Inferior parietal cortex (tissue), 1 donor: Measurements from ENCODE around the gene JAZF1.

Experiments used
- DNase-seq: peaks from one replicate; pipeline ENCODE4 v3.0.0-alpha.2; 2016; ENCODE audit errors: extremely low spot score

JAZF1 gene

DNA sequence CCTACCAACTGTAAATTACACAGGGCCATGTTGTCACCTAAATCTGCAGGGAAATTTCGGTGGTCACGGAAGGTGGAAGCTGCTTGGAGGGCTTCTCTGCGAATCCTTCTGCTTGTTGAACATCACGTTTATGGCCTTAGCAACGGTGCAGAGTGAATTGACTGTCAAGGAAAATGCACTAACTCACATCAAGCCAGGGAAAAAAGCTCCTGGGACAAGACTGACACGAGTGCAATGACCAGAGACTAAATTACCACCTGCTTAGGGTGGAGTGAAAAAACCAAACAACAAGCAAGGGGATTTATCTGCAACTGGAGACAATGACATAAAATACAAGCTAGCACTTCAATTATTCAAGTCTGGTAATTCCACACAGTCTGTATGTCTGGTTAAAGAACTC, 211.2 kb downstream of the JAZF1 start:
- DNase-seq: no peak

DNA sequence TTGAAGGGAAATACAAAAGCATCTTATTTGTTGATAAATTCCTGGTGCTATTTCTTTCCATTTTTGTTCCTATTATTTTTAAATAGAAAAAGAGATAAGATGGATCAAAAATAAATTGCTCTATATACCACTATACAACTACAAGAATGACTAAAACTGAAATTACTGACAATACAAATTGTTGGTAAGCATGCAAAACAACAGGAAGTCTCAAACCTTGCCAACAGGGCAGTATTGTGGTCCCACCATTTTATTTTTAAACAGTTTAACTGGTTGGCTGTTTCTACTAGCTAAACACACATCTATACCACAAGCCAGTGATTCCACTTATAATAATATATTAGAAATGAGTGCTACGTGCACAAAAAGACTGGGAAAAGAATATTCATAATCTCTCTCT, 213.0 kb downstream of the JAZF1 start:
- no peak for DNase-seq

DNA sequence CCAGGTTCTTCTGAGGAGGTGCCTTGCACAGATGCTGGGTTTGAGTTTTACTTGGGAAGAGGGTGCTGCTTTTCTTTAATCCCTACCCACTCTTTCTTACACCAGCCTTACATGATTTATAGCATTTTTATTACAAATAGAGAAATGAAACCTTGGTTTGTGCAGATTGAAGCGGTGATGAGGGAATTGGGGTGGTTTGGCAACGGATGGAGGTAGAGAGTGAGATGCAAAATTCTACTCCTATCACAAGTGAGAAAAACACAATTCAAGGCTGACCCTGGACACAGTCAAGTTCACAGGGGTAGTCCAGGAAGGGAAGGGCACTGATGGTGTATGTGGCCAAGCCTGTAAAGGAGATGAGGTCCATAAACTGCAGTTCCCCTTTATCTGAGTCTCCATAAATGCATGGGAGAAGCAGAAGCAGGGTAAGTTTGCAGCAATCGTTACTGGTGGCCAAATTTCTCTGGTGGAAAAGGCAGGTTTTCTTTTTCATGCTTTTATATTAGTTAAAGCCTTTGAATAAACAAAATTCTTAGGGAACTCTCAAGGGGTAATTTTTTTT, 214.3 kb downstream of the JAZF1 start:
- no peak for DNase-seq

DNA sequence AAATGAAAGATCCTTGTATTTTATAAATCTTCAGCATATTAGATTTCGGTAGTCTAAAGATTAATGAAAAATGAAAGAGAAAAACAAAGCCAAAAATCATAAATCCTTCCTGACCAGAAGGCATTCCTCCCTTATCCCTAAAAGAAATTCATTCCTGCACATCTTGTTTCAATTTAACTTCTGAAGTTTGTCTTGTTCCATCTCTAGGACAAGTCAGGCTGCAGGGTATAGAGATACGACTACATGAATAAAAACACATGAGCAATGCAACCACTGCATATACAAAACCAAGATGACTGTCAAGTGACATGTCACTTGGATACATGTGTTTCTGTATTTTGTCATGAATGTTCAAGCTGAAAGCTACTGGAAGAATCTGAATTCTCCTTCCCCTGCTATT, 214.9 kb downstream of the JAZF1 start:
- DNase-seq: no peak

DNA sequence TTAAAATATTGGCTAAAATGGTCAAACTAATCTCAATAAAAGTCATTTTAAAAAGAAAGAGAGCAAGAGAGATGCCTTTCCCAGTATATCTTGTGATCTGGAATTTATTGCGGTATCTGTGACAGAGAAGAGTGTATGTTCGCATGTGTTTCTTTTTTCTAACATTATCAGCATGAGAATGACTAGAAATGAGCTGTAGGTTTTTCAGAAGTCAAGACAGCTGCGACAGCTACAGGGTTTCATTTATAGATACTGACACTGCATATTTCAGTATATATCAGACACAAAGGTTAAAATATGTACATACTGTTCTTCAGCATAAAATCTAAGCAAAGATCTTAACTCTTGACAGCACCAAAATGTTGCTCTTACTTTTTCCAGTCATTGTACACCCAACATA, 215.8 kb downstream of the JAZF1 start:
- no peak for DNase-seq

DNA sequence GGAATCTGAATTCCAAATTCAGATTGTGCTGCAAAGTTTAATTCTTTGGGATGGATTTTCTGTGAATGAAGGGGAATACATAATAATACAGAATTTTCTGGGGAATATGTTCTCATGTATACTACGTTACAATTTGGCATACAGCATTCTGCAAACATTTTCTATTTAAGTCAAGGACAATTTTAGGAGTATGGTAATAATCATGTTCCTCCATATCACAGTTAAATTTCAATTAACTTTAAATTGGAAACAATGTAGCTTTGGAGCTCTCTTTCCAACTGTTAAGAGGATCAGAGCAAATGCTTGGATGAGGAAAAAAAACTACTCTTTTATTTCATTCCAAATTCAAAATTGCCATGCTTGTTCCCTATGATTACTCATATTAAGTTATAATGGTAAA, 217.5 kb downstream of the JAZF1 start:
- DNase-seq: no peak

DNA sequence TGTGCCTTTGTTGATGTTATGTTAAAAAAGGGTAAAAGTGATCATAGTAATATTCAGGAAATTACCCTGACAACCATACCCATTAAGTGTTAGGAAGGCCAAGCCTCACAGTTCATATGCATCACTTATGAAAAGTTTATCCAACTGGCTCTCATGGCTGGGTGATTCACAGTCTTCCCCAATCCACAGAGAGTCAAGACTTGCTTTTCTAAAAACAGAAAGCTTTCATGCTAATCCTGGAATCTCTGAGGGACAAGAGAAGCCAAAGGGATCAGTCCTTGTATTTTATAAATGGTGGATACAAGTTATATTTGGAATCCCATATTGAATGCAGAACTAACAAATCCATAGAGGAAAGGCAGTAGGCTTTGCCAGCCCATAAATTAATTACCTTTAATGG, 218.3 kb downstream of the JAZF1 start:
- no peak for DNase-seq

DNA sequence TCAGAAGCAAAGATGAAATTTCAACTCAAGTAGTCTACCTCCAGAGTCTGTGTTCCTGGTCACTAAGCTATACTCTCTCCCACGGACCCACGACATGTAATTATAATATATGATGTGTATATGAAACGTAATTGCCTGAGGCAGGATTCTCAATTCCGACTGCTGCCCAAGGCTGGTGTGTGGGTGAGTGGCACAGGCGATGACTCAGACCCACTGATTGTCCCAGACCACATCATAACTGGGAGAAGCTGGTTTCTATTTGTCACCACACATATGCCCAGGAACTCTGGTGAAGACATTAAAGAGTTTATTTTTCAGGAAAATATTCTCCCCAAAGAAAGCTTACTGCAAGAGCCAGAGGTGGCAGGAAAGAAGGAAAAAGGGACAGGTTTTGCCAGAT, 219.3 kb downstream of the JAZF1 start:
- DNase-seq: no peak

DNA sequence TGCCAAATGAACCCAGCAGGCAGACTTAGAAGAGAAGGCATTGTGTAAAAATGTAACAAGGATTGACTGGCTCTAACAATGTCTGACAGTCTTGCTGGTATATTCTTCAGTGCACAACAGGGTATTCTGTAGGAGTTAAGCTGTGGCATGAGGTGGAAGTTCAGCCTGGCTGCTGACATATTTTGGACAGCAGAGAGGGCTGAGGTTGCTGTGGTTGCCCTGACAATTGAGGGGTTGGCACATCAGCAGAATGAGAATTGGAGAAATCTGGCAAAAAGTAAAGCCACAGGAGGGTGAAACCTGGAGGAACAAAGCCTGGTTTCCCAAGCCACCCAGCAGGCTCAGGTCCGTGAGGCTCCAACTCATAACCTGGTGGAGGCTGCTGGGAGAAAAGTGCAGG, 220.2 kb downstream of the JAZF1 start:
- no peak for DNase-seq

DNA sequence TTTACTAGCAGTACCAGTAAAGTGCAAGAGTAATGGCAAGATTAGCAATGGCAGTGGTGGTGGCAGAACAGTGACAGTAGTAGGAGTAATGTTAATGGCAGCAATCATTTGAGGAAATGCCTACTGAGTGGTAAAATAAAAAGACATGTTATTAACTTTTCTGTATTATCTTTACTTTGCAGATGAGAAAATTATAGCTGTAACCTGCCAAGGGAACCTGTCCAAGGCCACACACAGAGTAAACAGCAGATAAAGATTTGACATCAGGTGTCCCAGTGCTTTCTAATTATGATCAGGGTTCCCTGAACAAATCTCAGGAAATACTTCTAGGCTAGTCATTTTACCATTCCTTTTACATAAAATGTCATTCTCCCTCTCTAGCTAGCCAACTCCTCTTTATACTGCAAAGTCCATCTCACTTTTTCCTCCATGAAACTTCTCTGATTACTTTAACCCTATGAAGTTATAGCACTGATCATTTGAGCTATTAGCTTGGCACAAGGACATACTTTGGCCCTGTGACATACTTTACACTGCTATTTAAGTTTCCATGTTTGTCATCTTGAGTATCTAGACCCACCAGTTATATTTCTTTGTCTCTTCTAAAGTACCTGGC, 221.6 kb downstream of the JAZF1 start:
- DNase-seq: no peak

DNA sequence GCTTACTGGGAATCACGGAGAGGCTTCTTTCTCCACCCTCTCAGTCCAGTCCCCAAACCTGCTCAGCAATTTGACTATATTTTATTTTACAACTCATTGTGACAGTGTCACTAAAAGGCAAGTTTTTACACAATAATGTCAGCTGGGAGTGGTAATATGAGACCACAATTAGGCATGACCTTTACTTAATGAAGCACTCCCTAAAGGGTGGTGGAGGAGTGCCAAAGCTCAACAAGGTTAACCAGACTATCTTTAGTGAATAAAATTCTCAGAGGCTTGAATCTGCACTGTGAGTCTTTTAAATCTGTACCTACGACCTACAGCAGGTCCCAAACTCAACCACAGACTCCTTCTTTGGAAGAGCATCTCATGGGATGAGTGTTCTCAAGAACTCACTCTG, 225.0 kb downstream of the JAZF1 start:
- DNase-seq: no peak

DNA sequence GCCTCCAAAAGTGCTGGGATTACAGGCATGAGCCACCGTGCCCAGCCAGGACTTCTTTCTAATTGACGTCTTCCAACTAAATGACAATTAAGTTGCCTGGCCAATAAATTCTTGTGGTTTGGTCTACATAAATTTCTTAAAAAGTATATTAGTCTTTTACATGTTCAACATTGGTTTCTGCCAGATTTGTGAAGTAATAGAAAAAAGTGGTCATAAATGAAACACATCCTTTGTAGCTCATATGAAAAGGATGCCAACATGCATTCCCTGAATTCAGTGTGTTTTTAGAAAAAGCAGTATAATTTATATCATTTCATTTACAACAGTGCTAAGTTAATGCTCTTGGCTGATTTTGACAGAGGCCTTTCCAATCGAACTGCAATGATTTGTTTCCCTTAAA, 225.6 kb downstream of the JAZF1 start:
- DNase-seq: no peak

DNA sequence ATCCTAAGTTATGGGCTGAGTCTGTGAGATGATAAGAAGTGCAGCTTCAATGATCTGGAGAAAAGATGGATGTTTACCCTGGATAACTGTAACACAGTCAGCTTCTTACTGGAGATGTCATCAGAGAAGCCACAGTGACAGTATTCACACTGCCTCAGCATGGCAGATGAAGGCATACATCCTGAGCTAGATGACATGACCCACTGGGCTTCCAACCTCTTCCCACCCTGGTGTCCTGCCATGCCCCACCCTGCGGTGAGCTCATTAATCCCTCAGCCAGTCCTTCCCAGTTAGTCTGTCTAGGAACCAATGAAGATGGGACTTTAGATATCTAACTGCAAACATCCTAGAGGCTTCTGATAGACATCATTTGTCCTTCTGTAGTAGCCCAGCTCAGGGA, 226.8 kb downstream of the JAZF1 start:
- no peak for DNase-seq

DNA sequence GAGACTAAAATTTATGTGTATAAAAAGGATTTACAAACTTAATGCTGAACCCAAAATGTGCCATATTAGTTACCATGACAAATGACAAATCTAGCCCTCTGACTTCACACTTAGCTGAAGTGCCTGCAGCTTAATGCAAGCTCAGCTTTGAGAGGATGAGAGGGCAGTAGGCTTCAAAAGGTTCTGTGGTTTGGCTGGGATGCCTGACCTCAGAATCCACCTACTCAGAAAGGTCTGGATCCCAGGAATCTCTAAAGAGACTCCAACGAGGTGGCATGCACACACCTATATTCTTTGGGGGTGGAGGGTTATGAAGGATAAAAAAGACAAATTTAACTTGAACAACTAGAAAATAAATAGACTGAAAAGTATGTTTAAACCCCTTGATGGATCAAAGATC, 227.2 kb downstream of the JAZF1 start:
- no peak for DNase-seq

DNA sequence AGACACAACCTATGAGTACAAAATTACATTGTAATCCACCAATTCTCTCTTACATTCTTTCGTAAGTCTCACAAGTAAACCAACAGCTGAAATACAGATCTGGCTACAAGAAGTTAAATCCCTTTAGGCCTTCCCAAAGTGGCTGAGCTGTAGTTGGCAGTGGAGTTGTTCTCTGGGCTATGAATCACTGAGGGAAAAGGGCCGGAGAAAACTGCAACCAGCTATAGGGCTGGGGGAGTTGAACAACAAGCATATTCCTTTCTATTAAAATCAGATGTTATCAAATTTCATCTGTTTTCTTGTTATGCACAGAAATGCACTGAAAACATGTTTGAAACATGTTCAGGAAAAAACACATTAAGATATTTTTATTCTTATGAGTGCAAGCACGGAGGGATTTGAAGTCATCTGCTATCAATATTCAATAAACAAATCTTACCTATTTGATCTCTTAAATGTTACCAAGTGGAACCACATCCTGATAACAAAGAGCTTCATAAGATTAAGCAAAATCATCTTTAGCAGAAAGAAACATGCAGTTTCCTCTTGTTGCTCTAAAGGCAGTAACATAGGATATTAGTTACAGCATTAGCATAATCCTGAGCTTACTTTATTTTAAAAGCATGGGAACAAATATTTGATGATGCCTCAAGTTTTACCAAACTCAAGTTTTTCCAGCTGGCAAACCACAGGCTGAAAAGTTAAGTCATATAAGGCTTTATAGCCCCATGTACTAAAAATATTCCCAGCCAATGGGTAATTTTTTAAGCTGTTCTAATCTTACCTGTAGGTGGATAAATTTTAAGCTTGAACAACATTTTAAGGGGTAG, 227.9 kb downstream of the JAZF1 start:
- no peak for DNase-seq

DNA sequence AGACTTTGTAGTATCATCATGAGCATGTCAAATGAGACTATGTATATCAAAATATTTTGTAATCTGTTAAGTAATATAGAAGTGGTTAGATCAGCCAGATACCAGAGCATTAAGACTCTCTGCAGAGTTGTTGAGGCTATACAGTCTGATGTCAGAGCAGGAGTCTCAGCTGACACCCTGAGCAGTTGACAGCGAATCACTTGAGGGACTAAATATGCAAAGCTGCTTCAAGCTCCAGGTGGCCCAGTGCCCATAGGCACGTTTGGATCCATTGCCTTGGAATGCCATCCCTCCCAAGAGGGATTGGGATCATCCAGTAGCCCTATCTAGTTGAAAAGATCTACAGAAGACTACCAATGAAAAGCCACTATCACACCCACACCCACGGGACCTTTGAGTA, 230.5 kb downstream of the JAZF1 start:
- no peak for DNase-seq

DNA sequence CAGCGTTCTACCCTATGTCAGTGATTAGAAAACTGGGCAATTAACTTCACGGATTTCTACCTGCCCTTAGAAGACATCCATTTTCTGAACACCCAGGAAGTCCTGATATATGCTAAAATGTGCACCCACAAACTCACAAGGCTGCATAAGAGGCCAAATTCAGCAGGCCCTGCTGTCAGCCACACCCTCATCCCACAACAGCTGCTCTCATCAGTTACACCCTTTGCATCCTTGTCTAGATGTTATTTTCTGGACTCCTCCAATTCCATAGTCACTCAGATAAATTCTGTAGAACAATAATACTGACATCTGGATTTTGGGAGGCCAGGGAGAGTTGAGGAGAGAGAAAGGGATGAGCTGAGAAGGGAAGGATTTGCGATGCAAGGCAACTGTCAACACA, 231.7 kb downstream of the JAZF1 start:
- DNase-seq: no peak

DNA sequence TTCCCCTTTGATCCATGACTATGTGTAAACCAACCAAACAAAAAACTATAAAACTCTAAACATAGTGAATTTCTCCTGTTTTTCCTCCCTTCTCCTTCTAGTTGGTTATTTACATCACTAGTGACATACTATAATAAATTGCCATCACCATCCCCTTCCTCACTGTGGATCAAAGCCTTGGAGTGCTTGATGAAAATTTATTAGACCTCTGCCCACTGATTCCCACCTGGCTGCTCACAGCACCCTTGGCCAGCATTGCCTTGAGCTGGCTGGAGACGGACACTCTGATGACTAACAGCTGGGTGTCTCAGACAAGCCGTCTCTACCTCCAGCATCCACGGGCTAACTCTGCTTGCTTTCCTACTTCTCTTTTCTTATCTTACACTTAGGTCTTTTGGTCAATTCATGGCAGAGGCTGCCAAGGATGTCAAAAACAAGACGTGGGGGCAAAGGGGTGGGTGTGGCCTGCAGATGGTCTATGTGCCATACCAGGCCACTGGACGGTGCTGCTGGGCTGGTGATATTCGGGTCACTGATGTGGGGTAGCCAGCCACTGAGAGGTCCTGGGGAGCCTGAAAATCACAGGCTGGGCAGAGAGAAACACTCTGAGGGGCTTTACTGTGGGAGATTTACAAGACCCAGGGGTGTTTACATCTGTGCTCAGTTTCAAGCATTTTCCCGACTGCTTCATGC, 232.9 kb downstream of the JAZF1 start:
- no peak for DNase-seq

DNA sequence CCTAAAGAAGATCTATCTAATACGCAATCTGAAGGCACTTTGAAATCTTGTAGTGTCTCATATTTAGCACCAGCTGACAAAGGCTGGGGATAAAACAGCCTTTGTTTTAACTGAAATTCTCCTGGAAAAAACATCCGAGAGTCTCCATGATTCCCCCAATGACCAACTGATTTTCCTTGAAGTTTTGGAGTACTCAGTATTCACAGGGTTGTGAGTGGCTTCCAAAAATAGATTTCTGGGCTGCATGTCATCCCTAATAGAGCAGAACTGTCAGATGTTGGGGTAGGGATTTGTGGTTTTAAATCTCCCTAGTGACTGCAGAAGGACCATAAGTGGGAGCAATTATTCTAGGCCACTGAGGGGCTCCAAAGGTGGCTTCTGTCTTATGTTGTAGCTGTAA, 234.2 kb downstream of the JAZF1 start:
- no peak for DNase-seq

DNA sequence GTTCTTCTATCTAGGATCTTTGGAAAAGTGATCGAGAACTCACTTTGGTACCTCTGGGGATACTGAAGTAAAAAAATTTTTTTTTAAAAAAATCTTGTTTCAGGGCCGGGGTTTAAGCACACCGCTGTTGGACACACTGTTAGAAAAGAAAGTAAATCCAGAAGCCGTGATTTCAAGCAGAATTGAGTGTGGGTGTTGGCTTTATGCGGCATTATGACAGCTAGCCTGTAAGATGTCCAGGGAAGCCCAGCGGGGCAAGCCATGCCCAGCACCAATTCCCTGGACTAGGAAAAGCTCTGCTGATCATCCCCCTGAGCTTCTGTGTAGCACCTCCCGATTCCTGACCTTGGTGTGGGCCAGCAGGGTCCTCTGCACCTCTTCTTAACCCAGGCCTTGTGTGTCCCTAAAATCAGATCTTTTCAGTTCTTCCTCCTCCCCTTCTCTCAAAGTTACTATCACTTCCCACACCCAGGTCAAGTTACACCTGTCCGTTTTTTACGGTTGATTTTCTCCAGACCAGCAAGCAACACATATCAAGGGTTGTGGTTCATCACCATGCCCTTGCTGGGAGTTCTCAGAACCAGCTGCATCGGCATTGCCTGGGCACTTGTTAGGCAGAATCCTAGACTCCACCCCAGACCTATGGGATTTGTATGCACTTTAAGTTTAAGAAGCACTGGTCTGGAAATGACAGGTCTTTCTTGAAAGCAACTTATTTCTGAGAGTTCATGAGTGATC, 235.4 kb downstream of the JAZF1 start:
- DNase-seq: no peak

DNA sequence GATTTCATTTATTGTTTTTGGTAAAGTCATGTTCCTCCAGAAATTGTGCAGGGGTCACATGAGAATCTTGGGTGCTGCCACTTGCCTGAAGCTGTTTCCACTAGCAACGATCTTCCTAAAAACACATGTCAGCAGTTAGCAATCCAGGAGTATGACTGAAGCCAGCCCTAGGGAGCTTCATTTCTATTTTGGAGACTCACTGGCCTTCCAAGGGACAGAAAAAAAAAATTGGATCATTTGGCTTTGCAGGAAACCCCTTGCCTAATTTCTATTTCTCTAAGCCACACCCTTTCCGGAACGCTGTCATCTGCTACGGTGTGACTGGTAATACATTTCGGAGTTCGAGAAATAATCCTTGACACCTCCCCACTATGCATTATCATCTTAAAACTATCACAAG, 236.0 kb downstream of the JAZF1 start:
- DNase-seq: no peak

DNA sequence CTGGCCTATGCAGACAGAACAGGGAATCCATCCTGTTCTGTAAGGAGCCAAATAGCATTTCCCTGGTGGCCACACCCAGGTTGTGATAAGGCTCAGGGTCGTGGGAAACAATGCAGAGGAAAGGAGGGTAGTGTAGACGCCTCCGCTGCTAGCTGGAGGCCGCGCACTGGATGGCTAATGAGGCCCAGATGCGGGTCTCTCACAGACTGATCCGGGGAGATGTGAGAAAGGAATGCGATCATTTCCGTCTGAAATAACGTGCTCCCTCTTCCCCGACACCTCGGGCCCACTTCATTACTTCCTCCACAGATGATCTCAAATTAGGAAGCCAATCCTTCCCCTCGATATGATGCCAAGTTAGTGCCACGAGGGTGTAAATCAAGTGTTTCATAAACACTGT, 237.4 kb downstream of the JAZF1 start:
- DNase-seq: no peak
